ENCODE results near the gene RBMXL2.

The RBMXL2 gene

GRCh38 chr11:7089328-7090251 is 792 bp downstream of the RBMXL2 start:
- CTCF ChIA-PET, result interaction anchor here (0.7 kb wide), 1 partner anchor 605 kb away, joined by 3 read pairs; no protein-coding TSS in a partner anchor
- no peak overlapping the region for H3K27ac ChIP-seq
- TF ChIP-seq CTCF (conservative IDR thresholded peaks at IDR 0.05; ENCODE audit: low read depth), result no peak
- no peak for DNase-seq (ENCODE audit: low spot score)
- POLR2A ChIA-PET (ENCODE audit: low non-redundant PET), result no interaction called here

- DNase-seq (ENCODE audit: low spot score), result peak; percentile 39
- no peak overlapping the region for H3K27ac ChIP-seq
- peak; percentile 62 for TF ChIP-seq CTCF (conservative IDR thresholded peaks at IDR 0.05; ENCODE audit: low read depth)
- ChIA-PET CTCF (interaction anchor here (0.5 to 1.1 kb wide), 13 partner anchors 10 to 1117 kb away, joined by 3 to 5 read pairs (median 3); no protein-coding TSS in a partner anchor), POLR2A (ENCODE audit: low non-redundant PET) (no interaction called here)
Observed at GRCh38 chr11:7098235-7098832, 9.5 kb downstream of the RBMXL2 start.

- POLR2A ChIA-PET (ENCODE audit: low non-redundant PET), result no interaction called here
Observed at GRCh38 chr11:7115780-7116179, 27.0 kb downstream of the RBMXL2 start.

GRCh38 chr11:7116370-7116769 is 27.6 kb downstream of the RBMXL2 start:
- CTCF ChIA-PET, result no interaction called here
- TF ChIP-seq CTCF (conservative IDR thresholded peaks at IDR 0.05; ENCODE audit: low read depth), result no peak
- POLR2A ChIA-PET (ENCODE audit: low non-redundant PET), result no interaction called here
- no peak for DNase-seq (ENCODE audit: low spot score)
- no peak overlapping the region for H3K27ac ChIP-seq

More at GRCh38 chr11:7115780-7116179, 27.0 kb downstream of the RBMXL2 start:
- no peak for TF ChIP-seq CTCF (conservative IDR thresholded peaks at IDR 0.05; ENCODE audit: low read depth)
- no peak overlapping the region for H3K27ac ChIP-seq
- CTCF ChIA-PET, result no interaction called here
- DNase-seq (ENCODE audit: low spot score), result no peak

- ChIA-PET CTCF (no interaction called here), POLR2A (ENCODE audit: low non-redundant PET) (no interaction called here)
- no peak for DNase-seq (ENCODE audit: low spot score)
- TF ChIP-seq CTCF (conservative IDR thresholded peaks at IDR 0.05; ENCODE audit: low read depth), result no peak
- H3K27ac ChIP-seq, result no peak overlapping the region
Observed at GRCh38 chr11:7138051-7138450, 49.3 kb downstream of the RBMXL2 start.
